HG02678 (cell line): ENCODE data around the gene PLCD3.

Source experiments
- ATAC-seq: cut with Tn5 transposase; IDR thresholded peaks from one replicate; pipeline ENCODE4 v1.9.1; 2021; ENCODE audit warnings: mild to moderate bottlenecking, moderate library complexity; ENCODE audit not compliant: unreplicated experiment

Gene PLCD3

GRCh38 chr17:45150911-45151809 is 18.8 kb upstream of the PLCD3 start:
- no peak for ATAC-seq

GRCh38 chr17:45149669-45150664 is 17.7 kb upstream of the PLCD3 start:
- ATAC-seq, result no peak

- ATAC-seq, result peak; percentile 24
Observed at GRCh38 chr17:45149037-45149668, 16.8 kb upstream of the PLCD3 start.

GRCh38 chr17:45148183-45149036 is 16.1 kb upstream of the PLCD3 start, which contains the start of gene HEXIM1:
HEXIM1 (plus strand) TSS chr17:45148475; CDS start chr17:45149191, 716 bp downstream.
- ATAC-seq, result peak; percentile 73

- no peak for ATAC-seq
Observed at GRCh38 chr17:45147581-45148182, 15.4 kb upstream of the PLCD3 start.

GRCh38 chr17:45146890-45147580 is 14.7 kb upstream of the PLCD3 start:
- ATAC-seq, result no peak

GRCh38 chr17:45146592-45146889 is 14.2 kb upstream of the PLCD3 start:
- ATAC-seq, result no peak

- no peak for ATAC-seq
Observed at GRCh38 chr17:45146166-45146565, 13.9 kb upstream of the PLCD3 start.

- no peak for ATAC-seq
Observed at GRCh38 chr17:45145035-45145389, 12.7 kb upstream of the PLCD3 start.

- no peak for ATAC-seq
Observed at GRCh38 chr17:45144199-45145034, 12.1 kb upstream of the PLCD3 start.

- ATAC-seq, result no peak
Observed at GRCh38 chr17:45143767-45144198, 11.5 kb upstream of the PLCD3 start.

GRCh38 chr17:45143094-45143670 is 10.9 kb upstream of the PLCD3 start:
- ATAC-seq, result no peak

- no peak for ATAC-seq
Observed at GRCh38 chr17:45139533-45139920, 7.2 kb upstream of the PLCD3 start.

- ATAC-seq, result no peak
Observed at GRCh38 chr17:45138911-45139532, 6.7 kb upstream of the PLCD3 start.

GRCh38 chr17:45137561-45138305 is 5.4 kb upstream of the PLCD3 start:
- ATAC-seq, result no peak

- ATAC-seq, result no peak
Observed at GRCh38 chr17:45136846-45137560, 4.7 kb upstream of the PLCD3 start.
